Sigmoid colon (tissue), 7 donors: ENCODE results near the gene TNFRSF21. TPM values are rescaled to one million over a fixed set of nuclear protein-coding genes. Genes with fewer than 3 reads are reported as not detected.
"Not testable (repeated sequence)": the region's sequence is repeated elsewhere in the genome, so short reads cannot be mapped to it uniquely, and the experiment has no call there.

Experiments
- DNase-seq: peaks from one replicate; pipeline ENCODE4 v3.0.0-alpha.2; 2019
- H3K27ac ChIP-seq, 4 donors: fragments of 200-600 bp; sonication (generic); one replicate each; pipeline ENCODE4 v1.5.1; 2016 to 2019; ENCODE audit warnings: mild to moderate bottlenecking in 1 of 4
- H3K27me3 ChIP-seq, 3 donors: fragments of 200-600 bp; sonication (generic); one replicate each; pipeline ENCODE4 v1.5.1; 2019; ENCODE audit warnings: mild to moderate bottlenecking in 1 of 3
- H3K36me3 ChIP-seq, 4 donors: fragments of 200-600 bp; sonication (generic); one replicate each; pipeline ENCODE4 v1.5.1; 2016 to 2019
- H3K4me1 ChIP-seq, 4 donors: fragments of 200-600 bp; sonication (generic); one replicate each; pipeline ENCODE4 v1.5.1; 2017 to 2019
- H3K4me3 ChIP-seq, 4 donors: fragments of 200-600 bp; sonication (generic); one replicate each; pipeline ENCODE4 v1.5.1; 2017 to 2019; ENCODE audit warnings: mild to moderate bottlenecking in 2 of 4, moderate library complexity in 1 of 4
- H3K9me3 ChIP-seq, 4 donors: fragments of 200-600 bp in 3 of 4; sonication (generic) in 3 of 4; one replicate each; pipeline versions ENCODE4 v1.5.1 to v1.6.1; 2013 to 2019
- CTCF ChIP-seq, 4 experiments: fragments of 450-650 bp in 3 of 4; fragments of 200-600 bp in 1 of 4; IDR thresholded peaks; one replicate each; pipeline ENCODE4 v1.5.1; 2016 to 2019; ENCODE audit warnings: antibody characterized with exemption in 4 of 4, mild to moderate bottlenecking in 3 of 4, moderate library complexity in 2 of 4
- EP300 ChIP-seq, 4 donors: sonication (generic); formaldehyde crosslinking; IDR thresholded peaks; one replicate each; pipeline ENCODE4 v1.6.1; 2017; ENCODE audit warnings: antibody characterized with exemption in 4 of 4
- POLR2A ChIP-seq, 2 donors: fragments of 450-650 bp; IDR thresholded peaks; one replicate each; pipeline ENCODE4 v1.6.1; 2016; ENCODE audit warnings: antibody characterized with exemption in 2 of 2, mild to moderate bottlenecking in 2 of 2, moderate library complexity in 2 of 2
- POLR2AphosphoS5 ChIP-seq, 4 donors: sonication (generic); formaldehyde crosslinking; IDR thresholded peaks; one replicate each; pipeline ENCODE4 v1.6.1; 2017; ENCODE audit warnings: antibody characterized with exemption in 4 of 4
- WGBS, 2 donors: extraction: QIAGEN DNeasy Blood & Tissue Kit; methylation state at CpG; one replicate each; pipeline ENCODE4 v1.1.7; 2013; 5-methylcytosine and 5-hydroxymethylcytosine counted together
- intact Hi-C: fragments of 100-400 bp; cut with DNase I; formaldehyde crosslinking; loops from one replicate; pipeline ENCODE4 v1.15.1; 2023
- polyA plus RNA-seq, 3 donors: library from polyadenylated mRNA; stranded (reverse); fragments of 200-250 nt; gene quantifications; one replicate each; pipeline ENCODE4 v1.2.3, GENCODE V29; 2013
- total RNA-seq, 4 donors: library from RNA; depleted of rRNA; stranded (reverse); fragments of >200 nt; gene quantifications; one replicate each; pipeline ENCODE4 v1.1.0, GENCODE V29; 2016
- donor health status: healthy with polysubstance abuse.
- donor health status: Bipolar disorder and iron deficiency.
- donor health status: healthy.

The TNFRSF21 gene
- total and polyA plus RNA-seq, 7 donors: 15.8 to 49.9 (median 25.3) TPM

GRCh38 chr6:47337519-47337918, 27.8 kb upstream of the TNFRSF21 start:
- 94 to 95% methylated on average over 2 of the region's 2 CpGs for WGBS, 2 donors
- DNase-seq: no peak

GRCh38 chr6:47336334-47336733, 26.6 kb upstream of the TNFRSF21 start:
- DNase-seq: no peak
- TF ChIP-seq POLR2A (IDR thresholded peaks at IDR 0.05) (no peak), CTCF (IDR thresholded peaks at IDR 0.05) (no peak)
- Histone ChIP-seq H3K9me3 (no peaks in the 10 kb centered on the region), H3K27me3 (no peaks in the 10 kb centered on the region), H3K4me1 (no peaks in the 10 kb centered on the region), H3K4me3 (no peak overlapping the region), H3K36me3 (no peaks in the 10 kb centered on the region), H3K27ac (no peak overlapping the region)
- intact Hi-C loops: no loop called here

More at GRCh38 chr6:47337519-47337918, 27.8 kb upstream of the TNFRSF21 start:
- H3K9me3 ChIP-seq: no peaks in the 10 kb centered on the region
- H3K27me3 ChIP-seq: no peaks in the 10 kb centered on the region
- no peak overlapping the region for H3K27ac ChIP-seq
- no peaks in the 10 kb centered on the region for H3K4me1 ChIP-seq
- no peaks in the 10 kb centered on the region for H3K36me3 ChIP-seq
- intact Hi-C loops: no loop called here
- H3K4me3 ChIP-seq: no peak overlapping the region
- TF ChIP-seq POLR2AphosphoS5 (IDR thresholded peaks at IDR 0.05) (no peak), POLR2A (IDR thresholded peaks at IDR 0.05) (no peak), CTCF (IDR thresholded peaks at IDR 0.05) (no peak), EP300 (IDR thresholded peaks at IDR 0.05) (no peak)

GRCh38 chr6:47335466-47335865, 25.8 kb upstream of the TNFRSF21 start:
- H3K4me1 ChIP-seq: no peaks in the 10 kb centered on the region
- no peaks in the 10 kb centered on the region for H3K27me3 ChIP-seq
- no peaks in the 10 kb centered on the region for H3K9me3 ChIP-seq
- DNase-seq: no peak
- no peak overlapping the region for H3K27ac ChIP-seq
- no peaks in the 10 kb centered on the region for H3K36me3 ChIP-seq
- no peak overlapping the region for H3K4me3 ChIP-seq
- TF ChIP-seq POLR2AphosphoS5 (IDR thresholded peaks at IDR 0.05): no peak
- no peak for TF ChIP-seq POLR2A (IDR thresholded peaks at IDR 0.05)
- TF ChIP-seq EP300 (IDR thresholded peaks at IDR 0.05): no peak
- no peak for TF ChIP-seq CTCF (IDR thresholded peaks at IDR 0.05)
- WGBS, 2 donors: 46 to 67% methylated on average over 6 of the region's 6 CpGs
- intact Hi-C loops: no loop called here

- H3K4me1 ChIP-seq: no peaks in the 10 kb centered on the region
- TF ChIP-seq POLR2A (IDR thresholded peaks at IDR 0.05) (no peak), POLR2AphosphoS5 (IDR thresholded peaks at IDR 0.05) (no peak), CTCF (IDR thresholded peaks at IDR 0.05) (no peak), EP300 (IDR thresholded peaks at IDR 0.05) (no peak)
- no peak overlapping the region for H3K27ac ChIP-seq
- no peak overlapping the region for H3K4me3 ChIP-seq
- H3K36me3 ChIP-seq: no peaks in the 10 kb centered on the region
- DNase-seq: no peak
- H3K9me3 ChIP-seq: peaks cover 0 to 2% (median 0%) of the 10 kb centered on the region in 4 donors
- intact Hi-C loops: no loop called here
- H3K27me3 ChIP-seq: no peaks in the 10 kb centered on the region
These were observed 24.6 kb upstream of the TNFRSF21 start for GRCh38 chr6:47334334-47334733.

DNA sequence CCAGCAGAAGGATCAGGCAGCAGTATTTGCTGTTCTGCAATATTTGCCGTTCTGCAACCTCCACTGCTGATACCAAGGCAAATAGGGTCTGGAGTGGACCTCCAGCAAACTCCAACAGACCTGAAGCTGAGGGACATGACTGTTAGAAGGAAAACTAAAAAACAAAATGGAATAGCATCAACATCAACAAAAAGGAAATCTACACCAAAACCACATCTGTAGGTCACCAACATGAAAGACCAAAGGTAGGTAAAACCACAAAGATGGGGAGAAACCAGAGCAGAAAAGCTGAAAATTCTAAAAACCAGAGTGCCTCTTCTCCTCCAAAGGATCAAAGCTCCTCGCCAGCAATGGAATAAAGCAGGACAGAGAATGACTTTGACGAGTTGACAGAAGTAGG, 18.9 kb upstream of the TNFRSF21 start:
- intact Hi-C loops, H3K4me1 ChIP-seq, H3K9me3 ChIP-seq, H3K27me3 ChIP-seq, H3K4me3 ChIP-seq, DNase-seq, H3K36me3 ChIP-seq, H3K27ac ChIP-seq: not testable (repeated sequence)
- 81 to 94% methylated on average over 3 of the region's 3 CpGs for WGBS, 2 donors

GRCh38 chr6:47328139-47328538, 18.4 kb upstream of the TNFRSF21 start:
- H3K4me1 ChIP-seq, H3K9me3 ChIP-seq, H3K36me3 ChIP-seq, intact Hi-C loops, H3K4me3 ChIP-seq, DNase-seq, H3K27me3 ChIP-seq, H3K27ac ChIP-seq: not testable (repeated sequence)
- WGBS, 2 donors: 59 to 64% methylated on average over 4 of the region's 4 CpGs
